Fibroblast of pulmonary artery (primary cell): ENCODE measurements around the gene MEGF11.

ENCODE experiments used
- DNase-seq: peaks from one replicate; pipeline ENCODE4 v3.0.0-alpha.2; 2010; ENCODE audit warnings: low read depth
- H3K4me3 ChIP-seq: replicated peaks from 2 replicates; pipeline ENCODE4 v1.5.1; 2011; ENCODE audit warnings: low read depth, mild to moderate bottlenecking, control low read depth, low read length, moderate library complexity
- CTCF ChIP-seq: IDR thresholded peaks from 2 replicates; pipeline ENCODE4 v1.5.1; 2011; ENCODE audit warnings: mild to moderate bottlenecking, control low read depth, low read length, inconsistent platforms; ENCODE audit errors: missing control alignments

MEGF11 gene

GRCh38 chr15:66170716-66171115, 82.8 kb downstream of the MEGF11 start:
- H3K4me3 ChIP-seq: no peak overlapping the region
- no peak for DNase-seq
- no peak for TF ChIP-seq CTCF

GRCh38 chr15:66170042-66170441, 83.5 kb downstream of the MEGF11 start:
- no peak for DNase-seq
- no peak overlapping the region for H3K4me3 ChIP-seq
- no peak for TF ChIP-seq CTCF

GRCh38 chr15:66169625-66170024, 83.9 kb downstream of the MEGF11 start:
- DNase-seq: no peak
- no peak overlapping the region for H3K4me3 ChIP-seq
- no peak for TF ChIP-seq CTCF

GRCh38 chr15:66169023-66169422, 84.5 kb downstream of the MEGF11 start:
- no peak overlapping the region for H3K4me3 ChIP-seq
- TF ChIP-seq CTCF: no peak
- DNase-seq: no peak

GRCh38 chr15:66167854-66168253, 85.7 kb downstream of the MEGF11 start:
- no peak for TF ChIP-seq CTCF
- DNase-seq: no peak
- H3K4me3 ChIP-seq: no peak overlapping the region

- no peak for TF ChIP-seq CTCF
- no peak for DNase-seq
- H3K4me3 ChIP-seq: no peak overlapping the region
These were observed 87.7 kb downstream of the MEGF11 start for GRCh38 chr15:66165856-66166255.

GRCh38 chr15:66164788-66165187, 88.8 kb downstream of the MEGF11 start:
- no peak for DNase-seq
- H3K4me3 ChIP-seq: no peak overlapping the region
- TF ChIP-seq CTCF: no peak
